HepG2 (cell line): ENCODE results near the gene TSEN54. TPM values are rescaled to one million over a fixed set of nuclear protein-coding genes. Genes with fewer than 3 reads are reported as not detected.

Source experiments
- AGO2 ChIP-seq: fragments of 200-400 bp; formaldehyde crosslinking; optimal IDR thresholded peaks from 2 replicates; pipeline ENCODE3; 2017; ENCODE audit warnings: mild to moderate bottlenecking, low read depth, low read length, moderate library complexity
- FOXC1 ChIP-seq: sonication (generic); formaldehyde crosslinking; IDR thresholded peaks from 2 replicates; pipeline ENCODE4 v1.8.0; 2022; ENCODE audit warnings: mild to moderate bottlenecking, missing genetic modification reagents, borderline replicate concordance
- HNRNPL ChIP-seq: fragments of 200-400 bp; formaldehyde crosslinking; IDR thresholded peaks from 2 replicates; pipeline ENCODE4 v1.6.1; 2017; ENCODE audit warnings: mild to moderate bottlenecking, low read depth, low read length
- RXRB ChIP-seq: IDR thresholded peaks from 2 replicates; pipeline ENCODE4 v1.6.1; 2016; ENCODE audit warnings: borderline replicate concordance, missing genetic modification reagents, missing compliant biosample characterization
- ZSCAN21 ChIP-seq: sonication (generic); formaldehyde crosslinking; IDR thresholded peaks from 2 replicates; pipeline ENCODE4 v1.8.0; 2022; ENCODE audit warnings: mild to moderate bottlenecking, missing genetic modification reagents, moderate library complexity, borderline replicate concordance
- ZSCAN22 ChIP-seq: sonication (generic); formaldehyde crosslinking; IDR thresholded peaks from 2 replicates; pipeline ENCODE4 v1.4.0; 2020; ENCODE audit warnings: mild to moderate bottlenecking, missing genetic modification reagents
- polyA plus RNA-seq, 8 experiments: library from polyadenylated mRNA; depleted of rRNA in 3 of 8; stranded (reverse) in 7 of 8; unstranded in 1 of 8; fragments of >200 nt; fragmentation: Illumina TruSeq in 4 of 8; extraction: Trizol in 4 of 8; gene quantifications; 2 replicates each; pipeline versions ENCODE4 v1.2.1 to v1.2.3, GENCODE V29; 2011 to 2016; ENCODE audit warnings: low read depth in 4 of 8, missing spikeins in 1 of 8, mixed read lengths in 1 of 8; ENCODE audit not compliant: insufficient read depth in 1 of 8
- total RNA-seq, 5 experiments: library from RNA; depleted of rRNA; stranded (reverse); fragments of >200 nt; fragmentation: Illumina TruSeq; extraction: Trizol; gene quantifications; 2 replicates each; pipeline ENCODE4 v1.2.3, GENCODE V29; 2016; ENCODE audit warnings: low read depth in 1 of 5
- TF ChIP-seq, protein P1 (sequence below), 2 experiments: sonication (generic) in 1 of 2; formaldehyde crosslinking in 1 of 2; IDR thresholded peaks; 2 replicates each; pipeline versions ENCODE4 v1.4.0 to v1.6.1; 2016 to 2020; ENCODE audit warnings: borderline replicate concordance in 1 of 2, low read depth in 1 of 2, mild to moderate bottlenecking in 1 of 2, missing genetic modification reagents in 1 of 2
- TF ChIP-seq, protein P2 (sequence below): sonication (generic); formaldehyde crosslinking; IDR thresholded peaks from 2 replicates; pipeline ENCODE4 v1.8.0; 2022; ENCODE audit warnings: mild to moderate bottlenecking, missing genetic modification reagents, moderate library complexity

The TSEN54 gene
- total and polyA plus RNA-seq, 2 of the 13 experiments (the other 11 are each of a cell fraction or from before 2014, with no cell fraction given) = 62.9 to 63.3 TPM

DNA sequence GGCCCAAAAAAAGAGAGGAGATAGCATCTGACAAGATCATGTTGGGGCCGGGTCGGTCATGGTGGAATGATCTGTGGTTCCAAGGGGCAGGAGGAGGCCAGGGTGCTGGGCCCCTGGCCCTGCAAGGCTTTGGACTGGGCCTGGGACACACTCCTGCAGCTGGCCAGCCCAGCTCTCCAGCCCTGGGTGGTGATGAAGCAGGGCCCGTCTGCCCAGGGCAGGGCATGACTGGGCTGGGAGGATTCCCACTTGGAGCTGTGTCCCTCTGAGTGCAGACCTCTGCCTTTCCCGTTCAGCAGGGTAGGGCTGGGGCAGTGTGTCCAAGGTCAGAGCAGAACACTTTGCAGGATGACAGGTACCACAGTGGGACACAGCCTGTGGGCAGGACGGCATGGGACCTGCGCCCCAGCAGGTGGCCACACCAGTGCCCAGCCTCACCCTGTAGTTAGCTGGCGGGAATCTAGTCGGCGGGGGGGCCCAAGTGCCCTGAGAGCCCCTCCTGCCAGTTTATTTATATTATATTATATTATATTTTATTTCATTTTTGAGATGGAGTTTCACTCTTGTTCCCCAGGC is 43.7 kb downstream of the TSEN54 start (continued):
- TF ChIP-seq ZSCAN22 (CRISPR knock-in tag) (no peak), RXRB (CRISPR knock-in tag) (no peak), HNRNPL (0 out of 2 replicates have a peak, but pooled peaks have one; percentile 61), ZSCAN21 (CRISPR knock-in tag) (no peak), AGO2 (peak; percentile 63), FOXC1 (CRISPR knock-in tag) (no peak)
- TF ChIP-seq, protein P1, sequence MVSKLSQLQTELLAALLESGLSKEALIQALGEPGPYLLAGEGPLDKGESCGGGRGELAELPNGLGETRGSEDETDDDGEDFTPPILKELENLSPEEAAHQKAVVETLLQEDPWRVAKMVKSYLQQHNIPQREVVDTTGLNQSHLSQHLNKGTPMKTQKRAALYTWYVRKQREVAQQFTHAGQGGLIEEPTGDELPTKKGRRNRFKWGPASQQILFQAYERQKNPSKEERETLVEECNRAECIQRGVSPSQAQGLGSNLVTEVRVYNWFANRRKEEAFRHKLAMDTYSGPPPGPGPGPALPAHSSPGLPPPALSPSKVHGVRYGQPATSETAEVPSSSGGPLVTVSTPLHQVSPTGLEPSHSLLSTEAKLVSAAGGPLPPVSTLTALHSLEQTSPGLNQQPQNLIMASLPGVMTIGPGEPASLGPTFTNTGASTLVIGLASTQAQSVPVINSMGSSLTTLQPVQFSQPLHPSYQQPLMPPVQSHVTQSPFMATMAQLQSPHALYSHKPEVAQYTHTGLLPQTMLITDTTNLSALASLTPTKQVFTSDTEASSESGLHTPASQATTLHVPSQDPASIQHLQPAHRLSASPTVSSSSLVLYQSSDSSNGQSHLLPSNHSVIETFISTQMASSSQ (IDR thresholded peaks at IDR 0.05; ENCODE audit: low read depth) = no peak
- TF ChIP-seq, protein P1 (CRISPR knock-in tag; IDR thresholded peaks at IDR 0.05; ENCODE audit: borderline replicate concordance) = 0 out of 2 replicates have a peak, but pooled peaks have one; percentile 25
- TF ChIP-seq, protein P2, sequence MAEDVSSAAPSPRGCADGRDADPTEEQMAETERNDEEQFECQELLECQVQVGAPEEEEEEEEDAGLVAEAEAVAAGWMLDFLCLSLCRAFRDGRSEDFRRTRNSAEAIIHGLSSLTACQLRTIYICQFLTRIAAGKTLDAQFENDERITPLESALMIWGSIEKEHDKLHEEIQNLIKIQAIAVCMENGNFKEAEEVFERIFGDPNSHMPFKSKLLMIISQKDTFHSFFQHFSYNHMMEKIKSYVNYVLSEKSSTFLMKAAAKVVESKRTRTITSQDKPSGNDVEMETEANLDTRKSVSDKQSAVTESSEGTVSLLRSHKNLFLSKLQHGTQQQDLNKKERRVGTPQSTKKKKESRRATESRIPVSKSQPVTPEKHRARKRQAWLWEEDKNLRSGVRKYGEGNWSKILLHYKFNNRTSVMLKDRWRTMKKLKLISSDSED (CRISPR knock-in tag) = no peak
- TF ChIP-seq, all 625 proteins: peak for 8
